ENCODE measurements around the gene PDE7B. TPM values are rescaled to one million over a fixed set of nuclear protein-coding genes. Genes with fewer than 3 reads are reported as not detected.

PDE7B gene
- total and polyA plus RNA-seq, 4 donors = 0.75 to 5.2 (median 1.3) TPM

DNA sequence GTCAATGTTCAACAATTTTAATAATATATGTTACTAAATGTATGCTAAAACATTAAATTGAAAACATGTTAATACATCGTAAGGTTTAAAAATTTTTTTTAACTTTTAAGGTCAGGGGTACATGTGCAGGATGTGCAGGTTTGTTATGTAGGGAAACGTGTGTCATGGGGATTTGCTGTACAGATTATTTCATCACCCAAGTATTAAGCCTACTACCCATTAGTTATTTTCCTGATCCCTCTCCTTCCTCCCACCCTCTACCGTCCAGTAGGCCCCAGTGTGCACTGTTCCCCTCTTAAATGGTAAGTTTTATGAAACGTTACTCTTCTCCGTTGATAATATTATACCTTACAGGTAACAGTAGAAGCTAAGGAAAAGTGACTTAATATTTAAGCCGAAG lies 15.8 kb downstream of the PDE7B start:
- TF ChIP-seq EGR1 (IDR thresholded peaks at IDR 0.05; ENCODE audit: low read depth in 2 of 2) = no peak
- TF ChIP-seq, protein P1, sequence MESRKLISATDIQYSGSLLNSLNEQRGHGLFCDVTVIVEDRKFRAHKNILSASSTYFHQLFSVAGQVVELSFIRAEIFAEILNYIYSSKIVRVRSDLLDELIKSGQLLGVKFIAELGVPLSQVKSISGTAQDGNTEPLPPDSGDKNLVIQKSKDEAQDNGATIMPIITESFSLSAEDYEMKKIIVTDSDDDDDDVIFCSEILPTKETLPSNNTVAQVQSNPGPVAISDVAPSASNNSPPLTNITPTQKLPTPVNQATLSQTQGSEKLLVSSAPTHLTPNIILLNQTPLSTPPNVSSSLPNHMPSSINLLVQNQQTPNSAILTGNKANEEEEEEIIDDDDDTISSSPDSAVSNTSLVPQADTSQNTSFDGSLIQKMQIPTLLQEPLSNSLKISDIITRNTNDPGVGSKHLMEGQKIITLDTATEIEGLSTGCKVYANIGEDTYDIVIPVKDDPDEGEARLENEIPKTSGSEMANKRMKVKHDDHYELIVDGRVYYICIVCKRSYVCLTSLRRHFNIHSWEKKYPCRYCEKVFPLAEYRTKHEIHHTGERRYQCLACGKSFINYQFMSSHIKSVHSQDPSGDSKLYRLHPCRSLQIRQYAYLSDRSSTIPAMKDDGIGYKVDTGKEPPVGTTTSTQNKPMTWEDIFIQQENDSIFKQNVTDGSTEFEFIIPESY (IDR thresholded peaks at IDR 0.05) = no peak
- TF ChIP-seq YY1 (IDR thresholded peaks at IDR 0.05) = no peak
- TF ChIP-seq NR2F2 (IDR thresholded peaks at IDR 0.05) = no peak
- no peak for TF ChIP-seq TAF1 (conservative IDR thresholded peaks at IDR 0.05)
- no peak for TF ChIP-seq FOXA2 (IDR thresholded peaks at IDR 0.05)
- TF ChIP-seq HNF4A (conservative IDR thresholded peaks at IDR 0.05) = no peak
- TF ChIP-seq, protein P2, sequence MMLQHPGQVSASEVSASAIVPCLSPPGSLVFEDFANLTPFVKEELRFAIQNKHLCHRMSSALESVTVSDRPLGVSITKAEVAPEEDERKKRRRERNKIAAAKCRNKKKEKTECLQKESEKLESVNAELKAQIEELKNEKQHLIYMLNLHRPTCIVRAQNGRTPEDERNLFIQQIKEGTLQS (IDR thresholded peaks at IDR 0.05) = no peak
- no peak for TF ChIP-seq JUND (IDR thresholded peaks at IDR 0.05)
- no peak for TF ChIP-seq RXRA (IDR thresholded peaks at IDR 0.05)
- TF ChIP-seq, protein P3, sequence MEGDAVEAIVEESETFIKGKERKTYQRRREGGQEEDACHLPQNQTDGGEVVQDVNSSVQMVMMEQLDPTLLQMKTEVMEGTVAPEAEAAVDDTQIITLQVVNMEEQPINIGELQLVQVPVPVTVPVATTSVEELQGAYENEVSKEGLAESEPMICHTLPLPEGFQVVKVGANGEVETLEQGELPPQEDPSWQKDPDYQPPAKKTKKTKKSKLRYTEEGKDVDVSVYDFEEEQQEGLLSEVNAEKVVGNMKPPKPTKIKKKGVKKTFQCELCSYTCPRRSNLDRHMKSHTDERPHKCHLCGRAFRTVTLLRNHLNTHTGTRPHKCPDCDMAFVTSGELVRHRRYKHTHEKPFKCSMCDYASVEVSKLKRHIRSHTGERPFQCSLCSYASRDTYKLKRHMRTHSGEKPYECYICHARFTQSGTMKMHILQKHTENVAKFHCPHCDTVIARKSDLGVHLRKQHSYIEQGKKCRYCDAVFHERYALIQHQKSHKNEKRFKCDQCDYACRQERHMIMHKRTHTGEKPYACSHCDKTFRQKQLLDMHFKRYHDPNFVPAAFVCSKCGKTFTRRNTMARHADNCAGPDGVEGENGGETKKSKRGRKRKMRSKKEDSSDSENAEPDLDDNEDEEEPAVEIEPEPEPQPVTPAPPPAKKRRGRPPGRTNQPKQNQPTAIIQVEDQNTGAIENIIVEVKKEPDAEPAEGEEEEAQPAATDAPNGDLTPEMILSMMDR (IDR thresholded peaks at IDR 0.05; ENCODE audit: low read depth, low read length, missing input control) = no peak
- no peak for DNase-seq (ENCODE audit: low spot score)
- H3K9me3 ChIP-seq (ENCODE audit: control insufficient read depth in 4 of 4, low read length in 3 of 4) = no peaks in the 10 kb centered on the region
- H3K9ac ChIP-seq (ENCODE audit: low read depth in 1 of 2, low read length in 2 of 2) = no peak overlapping the region
- no peak overlapping the region for H3K4me3 ChIP-seq (ENCODE audit: low read depth in 1 of 3, low read length in 3 of 3)
- peaks cover 0 to 3% (median 0%) of the 10 kb centered on the region in 4 donors for H3K4me1 ChIP-seq (ENCODE audit: control insufficient read depth in 4 of 4, insufficient read depth in 4 of 4, low read length in 3 of 4)
- H3K36me3 ChIP-seq (ENCODE audit: control insufficient read depth in 4 of 4, insufficient read depth in 3 of 4, low read depth in 1 of 4, low read length in 3 of 4) = no peaks in the 10 kb centered on the region
- 84% methylated on average over 6 of the region's 6 CpGs for WGBS
- H3K27ac ChIP-seq (ENCODE audit: low read depth in 1 of 2, low read length in 2 of 2) = no peak overlapping the region
- no peaks in the 10 kb centered on the region for H3K27me3 ChIP-seq (ENCODE audit: control insufficient read depth in 4 of 4, insufficient read depth in 4 of 4, low read length in 3 of 4)

DNA sequence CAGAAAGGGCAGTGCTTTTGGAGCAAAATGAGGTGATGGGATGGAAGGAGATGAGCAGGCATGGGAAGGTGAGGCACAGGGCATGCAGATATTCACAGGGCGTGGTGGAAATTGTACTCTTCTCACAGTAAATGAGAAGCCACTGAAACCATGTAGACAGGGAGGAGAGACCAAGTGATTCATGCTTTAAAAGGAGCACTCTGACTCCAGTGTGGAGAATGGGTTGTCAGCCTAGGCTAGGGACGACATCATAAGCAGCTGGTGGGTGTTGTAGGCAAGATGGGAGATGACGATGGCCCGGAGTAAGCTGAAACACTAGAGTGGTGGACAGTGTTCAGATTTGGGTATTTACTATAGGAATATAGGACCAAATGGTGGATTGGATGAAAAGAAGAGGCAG lies 18.4 kb downstream of the PDE7B start:
- WGBS = 94% methylated on average over 4 of the region's 4 CpGs
- TF ChIP-seq EGR1 (IDR thresholded peaks at IDR 0.05; ENCODE audit: low read depth in 2 of 2) (no peak), JUND (IDR thresholded peaks at IDR 0.05) (no peak), NR2F2 (IDR thresholded peaks at IDR 0.05) (no peak), HNF4A (conservative IDR thresholded peaks at IDR 0.05) (no peak), GABPA (IDR thresholded peaks at IDR 0.05 in 1 of 2, conservative IDR thresholded peaks at IDR 0.05 in 1 of 2) (no peak), RAD21 (IDR thresholded peaks at IDR 0.05) (no peak), HNF4G (IDR thresholded peaks at IDR 0.05) (no peak), TAF1 (conservative IDR thresholded peaks at IDR 0.05) (no peak), RXRA (IDR thresholded peaks at IDR 0.05) (no peak)
- TF ChIP-seq, protein P1 (IDR thresholded peaks at IDR 0.05) = no peak

More for the DNA sequence above, 18.4 kb downstream of the PDE7B start:
- H3K9me3 ChIP-seq (ENCODE audit: control insufficient read depth in 4 of 4, low read length in 3 of 4) = no peaks in the 10 kb centered on the region
- no peaks in the 10 kb centered on the region for H3K27me3 ChIP-seq (ENCODE audit: control insufficient read depth in 4 of 4, insufficient read depth in 4 of 4, low read length in 3 of 4)
- no peak overlapping the region for H3K27ac ChIP-seq (ENCODE audit: low read depth in 1 of 2, low read length in 2 of 2)
- no peak overlapping the region for H3K9ac ChIP-seq (ENCODE audit: low read depth in 1 of 2, low read length in 2 of 2)
- no peak for DNase-seq (ENCODE audit: low spot score)
- no peak overlapping the region for H3K4me3 ChIP-seq (ENCODE audit: low read depth in 1 of 3, low read length in 3 of 3)
- H3K36me3 ChIP-seq (ENCODE audit: control insufficient read depth in 4 of 4, insufficient read depth in 3 of 4, low read depth in 1 of 4, low read length in 3 of 4) = no peaks in the 10 kb centered on the region
- peaks cover 0 to 3% (median 0%) of the 10 kb centered on the region in 4 donors for H3K4me1 ChIP-seq (ENCODE audit: control insufficient read depth in 4 of 4, insufficient read depth in 4 of 4, low read length in 3 of 4)
